SU-DHL-6 (cell line): ENCODE results near the gene RAD51.

Experiments used
- EZH2phosphoT487 ChIP-seq: fragments of 200-600 bp; sonication (generic), shearing (Covaris generic); conservative IDR thresholded peaks from 2 replicates; pipeline ENCODE4 v1.6.1; 2018; ENCODE audit warnings: mild to moderate bottlenecking, antibody characterized with exemption, low read length, moderate library complexity, mixed read lengths
- TF ChIP-seq, protein P1 (sequence below): fragments of 200-600 bp; sonication (generic); IDR thresholded peaks from one replicate; pipeline ENCODE4 v1.5.1; 2017; ENCODE audit warnings: antibody characterized with exemption, mild to moderate bottlenecking, low read length, moderate library complexity; ENCODE audit not compliant: insufficient read depth, poor library complexity, severe bottlenecking

- TF ChIP-seq, protein P1, sequence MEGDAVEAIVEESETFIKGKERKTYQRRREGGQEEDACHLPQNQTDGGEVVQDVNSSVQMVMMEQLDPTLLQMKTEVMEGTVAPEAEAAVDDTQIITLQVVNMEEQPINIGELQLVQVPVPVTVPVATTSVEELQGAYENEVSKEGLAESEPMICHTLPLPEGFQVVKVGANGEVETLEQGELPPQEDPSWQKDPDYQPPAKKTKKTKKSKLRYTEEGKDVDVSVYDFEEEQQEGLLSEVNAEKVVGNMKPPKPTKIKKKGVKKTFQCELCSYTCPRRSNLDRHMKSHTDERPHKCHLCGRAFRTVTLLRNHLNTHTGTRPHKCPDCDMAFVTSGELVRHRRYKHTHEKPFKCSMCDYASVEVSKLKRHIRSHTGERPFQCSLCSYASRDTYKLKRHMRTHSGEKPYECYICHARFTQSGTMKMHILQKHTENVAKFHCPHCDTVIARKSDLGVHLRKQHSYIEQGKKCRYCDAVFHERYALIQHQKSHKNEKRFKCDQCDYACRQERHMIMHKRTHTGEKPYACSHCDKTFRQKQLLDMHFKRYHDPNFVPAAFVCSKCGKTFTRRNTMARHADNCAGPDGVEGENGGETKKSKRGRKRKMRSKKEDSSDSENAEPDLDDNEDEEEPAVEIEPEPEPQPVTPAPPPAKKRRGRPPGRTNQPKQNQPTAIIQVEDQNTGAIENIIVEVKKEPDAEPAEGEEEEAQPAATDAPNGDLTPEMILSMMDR, result no peak
- TF ChIP-seq EZH2phosphoT487, result no peak
These were observed 27.4 kb downstream of the RAD51 start for GRCh38 chr15:40722354-40722753.
